CD4-positive, alpha-beta T cell treated with Interleukin-4 for 1 hour (primary cell): Measurements from ENCODE around the gene B3GNT7.
"Not testable (repeated sequence)": the region's sequence is repeated elsewhere in the genome, so short reads cannot be mapped to it uniquely, and the experiment has no call there.

Experiments
- DNase-seq, 2 donors: peaks; one replicate each; pipeline ENCODE4 v3.0.0-alpha.2; 2020 to 2022

B3GNT7 gene

DNA sequence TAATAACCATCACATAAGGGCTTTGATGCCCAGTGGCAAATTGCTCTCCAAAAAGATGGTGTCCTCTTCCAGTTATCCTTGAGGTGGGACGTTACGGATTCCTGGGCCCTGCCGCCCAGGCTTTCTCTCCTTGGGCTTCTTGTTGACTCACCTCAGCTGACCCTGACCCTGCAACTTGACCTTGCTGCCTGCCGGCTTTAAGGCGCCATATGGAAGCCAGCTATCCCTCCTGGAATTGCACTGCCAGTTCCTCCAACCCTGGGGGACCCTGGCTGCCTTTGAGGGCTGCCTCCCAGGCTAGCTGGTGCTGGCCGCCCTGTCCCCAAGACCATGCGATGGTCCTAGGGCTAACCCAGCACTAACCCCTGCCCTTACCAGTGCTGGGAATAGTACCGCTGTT lies 28.3 kb upstream of the B3GNT7 start:
- no peak for DNase-seq

DNA sequence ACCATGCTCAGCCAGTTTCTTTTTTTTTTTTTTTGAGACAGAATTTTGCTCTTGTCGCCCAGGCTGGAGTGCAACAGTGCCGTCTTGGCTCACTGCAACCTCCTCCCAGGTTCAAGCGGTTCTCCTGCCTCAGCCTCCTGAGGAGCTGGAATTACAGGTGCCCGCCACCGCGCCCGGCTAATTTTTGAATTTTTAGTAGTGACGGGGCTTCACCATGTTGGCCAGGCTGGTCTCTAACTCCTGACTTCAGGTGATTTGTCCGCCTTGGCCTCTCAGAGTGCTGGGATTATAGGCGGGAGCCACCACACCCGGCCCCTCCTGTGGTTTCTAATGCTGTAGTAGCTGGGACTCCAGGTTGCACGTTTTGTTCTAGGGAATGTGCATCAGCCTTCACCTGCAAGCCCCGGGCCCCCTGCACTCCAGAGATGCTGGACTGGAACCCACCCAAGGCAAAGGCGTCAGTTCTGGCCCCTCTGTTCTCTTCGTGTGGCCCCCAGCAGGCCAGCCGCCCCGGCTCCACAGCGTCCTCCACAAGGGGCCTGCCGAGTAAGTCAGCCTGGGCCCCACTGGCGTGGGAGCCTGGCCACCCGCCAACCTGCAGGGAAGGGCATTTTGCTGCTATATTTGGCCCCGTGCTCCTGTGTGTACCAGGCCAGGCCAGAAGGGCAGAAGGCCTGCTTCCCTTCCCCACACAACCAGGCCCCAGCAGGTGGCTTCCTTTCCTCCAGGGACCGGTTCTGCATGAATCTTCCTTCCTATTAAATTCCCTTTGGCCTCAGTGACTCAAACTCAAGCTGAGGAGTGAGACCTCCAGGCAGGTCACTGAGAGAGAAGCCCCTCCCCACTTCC lies 25.7 kb upstream of the B3GNT7 start:
- DNase-seq, result no peak

DNA sequence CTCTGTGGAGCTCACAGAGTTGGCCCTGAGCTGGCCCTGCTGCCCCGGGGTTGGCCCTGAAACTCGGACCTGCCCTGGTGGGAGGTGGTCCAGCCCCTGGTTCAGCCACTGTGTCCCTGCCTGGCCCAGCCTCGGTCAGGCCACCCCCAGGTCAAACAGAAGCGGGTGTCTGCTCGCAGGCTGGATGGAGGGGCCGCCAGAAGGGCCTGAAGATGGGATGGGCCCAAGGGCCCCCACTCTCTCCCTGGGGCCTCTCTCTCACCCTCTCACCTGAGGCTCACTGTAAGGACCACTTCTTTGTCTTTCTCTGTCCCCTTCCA lies 25.1 kb upstream of the B3GNT7 start:
- no peak for DNase-seq

DNA sequence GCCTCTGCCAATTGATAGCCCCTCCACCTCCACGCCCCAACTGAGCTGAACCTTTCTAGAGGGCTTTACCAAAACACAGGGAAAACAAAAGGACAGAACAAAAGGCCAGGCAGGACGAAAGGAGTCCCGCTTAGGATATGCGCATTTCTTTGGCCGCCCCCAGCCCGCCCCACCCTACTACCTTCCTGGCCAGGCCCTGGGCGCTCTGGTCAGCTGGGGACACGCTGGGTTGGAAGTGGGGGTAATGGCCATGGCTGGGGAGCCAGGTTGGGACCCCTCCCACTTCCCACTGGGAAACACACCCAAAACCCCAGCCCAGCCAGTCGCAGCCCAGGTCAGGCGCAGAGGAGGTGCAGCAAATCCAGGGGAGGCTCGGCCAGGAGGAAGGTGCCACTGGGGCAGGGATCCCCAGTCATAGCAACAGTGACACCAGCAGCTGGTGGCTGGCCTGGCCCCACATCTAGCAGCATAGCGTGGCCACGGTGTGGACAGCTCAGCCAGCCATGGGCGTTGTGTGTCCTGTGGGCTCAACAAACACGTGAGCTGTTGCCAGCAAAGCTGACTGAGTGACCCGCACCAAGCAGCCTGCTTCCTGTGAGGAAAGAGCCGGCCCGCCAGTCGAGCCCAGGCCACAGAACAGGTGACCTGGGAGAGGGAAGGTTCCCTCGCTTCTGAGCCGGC lies 24.6 kb upstream of the B3GNT7 start:
- no peak for DNase-seq

DNA sequence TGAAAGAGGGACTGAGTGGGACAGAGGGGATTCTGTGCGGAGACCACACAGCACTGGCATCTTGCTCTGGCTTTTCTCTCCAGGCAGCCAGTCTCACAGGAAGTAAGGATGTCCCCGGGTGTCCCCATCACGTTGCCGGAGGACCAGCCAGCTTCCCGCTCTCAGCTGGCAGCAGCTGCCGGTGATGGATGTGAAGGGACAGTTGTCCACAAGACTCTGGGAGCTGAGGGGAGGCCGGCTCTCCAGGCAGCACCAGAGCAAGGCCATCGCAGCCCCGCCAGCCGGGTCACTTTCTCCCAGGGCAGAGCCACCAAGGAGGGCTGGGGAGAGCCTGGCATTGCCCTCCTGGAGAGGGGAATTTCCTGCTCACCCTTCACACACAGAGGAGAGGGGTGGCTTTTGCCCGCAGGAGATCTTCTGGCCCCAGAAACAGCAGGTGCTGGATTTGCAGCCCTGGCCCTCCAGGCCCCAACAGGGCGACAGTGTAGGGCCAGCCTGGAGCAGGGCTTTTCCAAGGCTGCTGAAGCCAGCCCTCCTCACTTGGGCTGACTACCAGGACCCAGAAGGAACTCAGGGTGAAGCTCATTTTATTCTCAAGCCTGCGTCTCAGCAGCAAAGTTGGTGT lies 24.0 kb upstream of the B3GNT7 start:
- DNase-seq, result no peak

DNA sequence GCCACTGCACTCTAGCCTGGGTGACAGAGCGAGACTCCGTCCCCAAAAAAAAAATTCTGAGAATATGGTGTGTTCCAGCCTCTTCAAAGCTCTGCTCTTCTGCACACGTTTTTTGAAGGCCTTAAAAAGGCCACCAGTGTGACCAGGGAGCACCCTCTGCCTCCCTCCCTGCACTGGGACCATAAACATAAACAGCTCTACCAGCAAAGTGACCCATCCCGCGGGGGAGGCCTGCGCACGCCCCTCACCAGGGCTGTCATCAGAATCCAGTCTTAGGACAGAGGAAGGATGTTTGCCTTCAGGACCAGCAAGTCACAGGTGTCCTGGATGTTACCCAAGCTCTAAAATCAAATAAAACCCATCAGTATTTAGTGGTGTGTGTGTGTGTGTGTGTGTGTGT lies 23.2 kb upstream of the B3GNT7 start:
- no peak for DNase-seq

DNA sequence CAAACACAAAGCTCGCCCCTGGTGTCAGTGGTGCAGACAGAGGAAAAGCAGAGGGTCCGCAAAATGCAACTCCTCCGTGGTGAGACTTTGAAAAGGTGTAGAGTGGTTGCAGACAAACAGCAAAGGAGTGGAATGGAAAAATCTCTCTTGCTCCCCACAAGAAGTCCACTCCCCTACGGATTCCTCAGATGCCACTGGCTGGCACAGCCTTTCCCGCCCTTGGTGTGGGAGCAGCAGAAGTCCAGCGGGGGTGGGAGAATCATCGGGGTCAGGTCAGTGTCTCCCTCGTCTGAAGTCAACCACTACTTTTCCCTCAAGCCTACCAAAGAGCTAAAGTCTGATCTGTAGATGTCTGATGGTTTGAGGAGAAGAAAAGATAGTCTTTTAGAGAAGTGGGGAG lies 22.3 kb upstream of the B3GNT7 start:
- DNase-seq, result no peak

DNA sequence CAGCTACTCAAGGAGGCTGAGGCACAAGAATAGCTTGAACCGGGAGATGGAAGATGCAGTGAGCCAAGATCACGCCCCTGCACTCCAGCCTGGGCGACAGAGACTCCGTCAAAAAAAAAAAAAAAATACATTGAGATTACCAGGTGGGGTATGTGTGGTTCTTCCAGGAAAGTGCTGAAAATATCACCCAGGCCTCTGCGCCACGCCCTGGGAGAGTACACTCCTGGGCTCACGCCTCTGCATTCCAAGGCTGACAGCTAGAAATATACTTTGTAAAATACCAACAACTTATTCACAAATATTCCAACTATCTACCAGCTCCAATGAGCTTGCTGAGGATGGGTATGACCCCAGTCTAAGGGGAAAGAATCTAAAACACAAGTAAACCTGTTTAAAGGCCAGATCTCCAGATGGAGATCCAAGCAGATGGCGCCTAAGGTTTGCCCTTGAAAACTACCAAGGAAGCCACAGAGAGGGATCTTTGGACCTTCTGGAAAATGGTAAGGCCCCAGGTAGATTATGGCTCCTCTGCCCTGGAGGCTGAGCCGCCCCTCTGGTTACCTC lies 21.6 kb upstream of the B3GNT7 start:
- DNase-seq, result no peak

DNA sequence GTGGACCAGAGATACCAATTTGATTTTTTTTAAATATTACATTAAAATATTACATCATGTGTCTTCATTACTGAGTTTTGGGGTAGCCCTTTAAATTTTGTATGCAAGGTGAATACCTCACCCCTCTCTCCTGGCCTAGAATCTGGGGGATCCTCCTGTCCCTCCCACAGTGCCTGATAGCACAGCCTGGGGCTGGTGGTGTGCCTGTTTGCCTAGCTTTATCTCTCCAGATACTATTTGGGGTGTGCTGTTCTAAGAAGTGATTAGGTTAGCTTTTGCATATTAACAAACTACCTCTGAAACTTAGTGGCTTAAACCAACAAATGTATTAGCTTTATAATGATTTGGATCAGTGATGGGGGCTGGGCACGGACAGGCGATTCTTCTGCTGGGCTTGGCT lies 20.7 kb upstream of the B3GNT7 start:
- no peak for DNase-seq

DNA sequence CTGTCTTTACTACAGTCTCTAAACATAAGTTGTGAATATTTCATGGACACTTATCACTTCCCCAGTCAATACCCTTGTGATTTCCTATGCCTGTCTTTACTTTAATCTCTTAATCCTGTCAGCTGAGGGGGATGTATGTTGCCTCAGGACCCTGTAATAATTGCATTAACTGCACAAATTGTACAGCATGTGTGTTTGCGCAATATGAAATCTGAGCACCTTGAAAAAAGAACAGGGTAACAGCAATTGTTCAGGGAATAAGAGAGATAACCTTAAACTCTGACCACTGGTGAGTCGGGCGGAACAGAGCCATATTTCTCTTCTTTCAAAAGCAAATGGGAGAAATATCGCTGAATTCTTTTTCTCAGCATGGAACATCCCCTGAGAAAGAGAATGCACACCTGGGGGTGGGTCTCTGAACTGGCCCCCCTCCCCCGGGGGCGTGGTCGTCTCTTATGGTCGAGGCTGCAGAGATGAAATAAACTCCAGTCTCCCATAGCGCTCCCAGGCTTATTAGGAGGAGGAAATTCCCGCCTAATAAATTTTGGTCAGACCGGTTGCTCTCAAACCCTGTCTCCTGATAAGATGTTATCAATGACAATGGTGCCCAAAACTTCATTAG lies 19.4 kb upstream of the B3GNT7 start:
- DNase-seq, result not testable (repeated sequence)

DNA sequence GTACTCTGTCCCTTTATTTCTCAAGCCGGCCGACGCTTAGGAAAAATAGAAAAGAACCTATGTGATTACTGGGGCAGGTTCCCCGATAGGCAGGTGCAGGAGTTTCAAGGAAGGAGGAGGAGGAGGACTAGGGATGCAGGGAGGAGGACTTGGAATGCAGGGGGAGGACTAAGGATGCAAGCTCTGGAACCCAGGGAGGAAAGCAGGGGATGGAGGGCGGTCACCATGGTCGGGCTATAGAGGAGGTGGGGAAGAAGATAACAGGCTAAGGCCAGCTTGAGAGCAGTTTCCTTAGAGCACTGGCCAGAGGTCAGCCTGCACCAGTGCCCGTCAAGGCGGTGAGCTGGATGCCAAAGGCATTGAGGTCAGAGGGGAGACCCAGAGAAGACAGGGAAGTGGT lies 18.7 kb upstream of the B3GNT7 start:
- no peak for DNase-seq

DNA sequence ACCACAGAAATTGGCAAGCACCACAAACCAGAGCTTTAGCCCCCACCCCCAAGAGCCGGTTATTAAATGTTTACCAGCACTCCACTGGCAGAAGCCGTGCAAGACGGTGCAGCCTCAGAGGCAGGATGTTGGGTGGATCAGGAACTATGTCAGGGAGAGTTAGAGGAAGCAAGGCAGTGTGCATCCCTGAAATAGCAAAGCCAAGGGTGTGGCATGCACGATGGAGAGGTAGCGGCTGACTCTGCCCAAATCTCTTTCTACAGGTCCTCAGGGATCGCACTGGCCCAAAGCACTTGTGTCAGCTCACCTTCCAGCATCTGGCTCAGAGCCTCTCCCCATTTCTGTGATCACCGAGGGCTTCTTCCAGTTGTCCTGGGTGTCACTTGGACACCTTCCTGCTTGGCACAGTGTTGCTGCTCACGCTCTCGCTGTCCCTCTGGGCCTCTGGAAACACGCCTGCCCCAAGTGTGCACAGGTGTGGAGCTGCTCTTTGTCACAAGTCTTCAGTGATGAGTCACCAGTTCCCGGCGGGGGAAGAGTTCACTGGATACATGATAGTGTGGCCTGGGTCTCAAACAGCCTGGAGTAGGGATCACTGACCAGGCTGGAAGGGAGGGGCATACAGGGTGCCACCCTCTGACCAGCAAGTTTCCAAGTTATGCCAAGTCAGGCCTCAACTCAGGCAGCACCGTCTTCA lies 17.3 kb upstream of the B3GNT7 start:
- DNase-seq, result no peak

DNA sequence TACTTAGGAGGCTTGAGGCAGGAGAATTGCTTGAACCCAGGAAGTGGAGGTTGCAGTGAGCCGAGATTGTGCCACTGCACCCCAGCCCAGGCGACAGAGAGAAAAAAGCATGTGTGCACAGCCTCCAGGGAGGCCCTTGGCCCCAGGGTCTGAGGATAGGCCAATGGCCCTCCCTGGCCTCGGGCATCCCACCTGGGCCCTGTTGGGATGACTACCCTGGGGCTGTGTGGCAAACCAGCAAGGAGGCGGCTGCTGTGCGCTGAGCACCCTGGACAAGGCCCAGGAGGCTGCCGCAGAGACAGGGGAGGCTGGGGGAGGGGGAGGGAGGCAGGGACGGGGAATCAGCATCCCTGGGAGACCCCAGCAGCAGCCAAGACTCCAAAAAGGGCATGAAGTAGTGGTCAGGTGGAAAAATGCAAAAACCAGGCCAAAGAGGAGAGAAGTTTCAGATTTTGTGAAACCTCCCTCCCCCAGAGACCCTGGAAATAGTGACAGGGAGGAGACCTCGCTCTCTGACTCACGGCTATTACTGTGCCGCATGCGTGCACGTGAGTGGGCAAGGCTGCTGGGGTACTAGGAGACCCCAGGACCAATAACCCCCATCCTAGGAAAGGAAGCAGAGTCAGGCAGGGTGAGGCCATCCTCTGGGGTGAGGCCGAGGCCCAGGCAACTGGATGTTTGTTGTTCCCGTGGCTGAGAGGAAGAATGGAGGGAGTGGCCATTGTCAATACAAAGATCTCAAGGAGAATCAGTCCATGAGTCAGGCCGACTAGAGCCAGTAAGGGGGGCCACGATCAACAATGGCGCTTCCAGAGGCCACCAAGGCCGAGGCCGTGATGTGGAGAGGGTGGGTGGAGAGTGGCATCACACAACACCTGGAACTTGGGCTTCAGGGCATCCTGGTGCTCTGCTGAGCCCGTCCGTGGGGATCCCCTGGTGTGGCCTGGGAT lies 16.0 kb upstream of the B3GNT7 start:
- DNase-seq, result no peak

DNA sequence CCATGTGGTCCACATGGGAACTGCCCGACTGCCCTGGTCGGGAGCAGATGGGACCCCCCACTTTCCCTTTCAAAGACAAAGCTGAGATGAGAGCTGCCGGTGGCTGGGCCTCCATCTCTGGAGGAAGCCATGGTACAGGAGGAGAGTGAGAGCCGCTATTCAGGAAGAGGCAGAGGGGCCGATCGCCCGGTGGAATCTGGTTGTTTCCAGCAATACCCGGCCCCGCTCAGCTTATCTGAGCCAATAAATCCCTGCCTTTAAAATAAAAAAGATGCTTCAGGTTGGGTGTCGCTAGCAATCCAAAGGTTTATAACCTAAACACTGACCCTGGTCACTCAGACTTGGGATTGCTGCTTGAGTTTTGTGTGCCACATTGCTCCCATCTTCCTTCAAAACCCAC lies 15.2 kb upstream of the B3GNT7 start:
- DNase-seq, result no peak

DNA sequence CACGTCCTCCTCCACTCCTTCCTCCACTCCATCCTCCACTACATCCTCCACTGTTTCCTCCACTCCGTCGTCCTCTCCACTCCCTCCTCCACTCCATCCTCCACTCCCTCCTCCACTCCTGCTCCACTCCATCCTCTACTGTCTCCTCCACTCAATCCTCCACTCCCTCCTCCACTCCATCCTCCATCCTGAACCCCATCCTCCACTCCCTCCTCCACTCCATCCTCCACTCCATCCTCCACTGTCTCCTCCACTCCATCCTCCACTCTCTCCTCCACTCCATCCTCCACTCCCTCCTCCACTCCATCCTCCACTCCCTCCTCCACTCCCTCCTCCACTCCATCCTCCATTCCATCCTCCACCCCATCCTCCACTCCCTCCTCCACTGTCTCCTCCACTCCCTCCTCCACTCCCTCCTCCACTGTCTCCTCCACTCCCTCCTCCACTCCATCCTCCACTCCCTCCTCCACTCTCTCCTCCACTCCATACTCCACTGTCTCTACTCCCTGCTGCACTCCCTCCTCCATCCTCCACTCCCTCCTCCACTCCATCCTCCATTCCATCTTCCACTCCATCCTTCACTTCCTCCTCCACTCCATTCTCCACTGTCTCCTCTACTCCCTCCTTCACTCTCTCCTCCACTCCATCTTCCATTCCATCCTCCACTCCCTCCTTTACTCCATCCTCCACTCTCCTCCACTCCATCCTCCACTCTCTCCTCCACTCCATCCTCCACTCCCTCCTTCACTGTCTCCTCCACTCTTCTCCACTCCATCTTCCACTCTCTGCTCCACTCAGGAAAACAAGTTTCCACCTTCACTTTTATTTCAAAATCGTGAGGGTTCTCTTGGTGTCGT lies 14.3 kb upstream of the B3GNT7 start:
- DNase-seq, result no peak

DNA sequence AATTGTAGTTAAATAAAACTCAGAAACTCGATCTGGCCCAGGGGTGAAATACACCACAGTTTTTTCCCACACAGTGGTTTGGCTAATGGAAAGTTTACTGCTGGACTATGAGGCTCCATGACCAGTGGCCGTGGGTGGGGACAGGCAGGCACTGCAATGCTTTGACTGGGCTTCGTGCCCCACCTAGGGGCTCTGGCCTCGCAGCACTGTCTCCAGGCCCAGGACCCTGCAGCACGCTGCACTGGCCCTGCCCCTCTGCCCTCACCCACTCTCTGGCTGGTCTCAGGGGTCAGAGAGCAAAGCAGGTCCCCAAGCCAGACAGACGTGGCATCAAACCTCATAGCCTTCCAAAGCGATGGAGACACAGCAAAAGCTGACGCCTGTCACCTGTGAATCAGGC lies 13.4 kb upstream of the B3GNT7 start:
- no peak for DNase-seq

DNA sequence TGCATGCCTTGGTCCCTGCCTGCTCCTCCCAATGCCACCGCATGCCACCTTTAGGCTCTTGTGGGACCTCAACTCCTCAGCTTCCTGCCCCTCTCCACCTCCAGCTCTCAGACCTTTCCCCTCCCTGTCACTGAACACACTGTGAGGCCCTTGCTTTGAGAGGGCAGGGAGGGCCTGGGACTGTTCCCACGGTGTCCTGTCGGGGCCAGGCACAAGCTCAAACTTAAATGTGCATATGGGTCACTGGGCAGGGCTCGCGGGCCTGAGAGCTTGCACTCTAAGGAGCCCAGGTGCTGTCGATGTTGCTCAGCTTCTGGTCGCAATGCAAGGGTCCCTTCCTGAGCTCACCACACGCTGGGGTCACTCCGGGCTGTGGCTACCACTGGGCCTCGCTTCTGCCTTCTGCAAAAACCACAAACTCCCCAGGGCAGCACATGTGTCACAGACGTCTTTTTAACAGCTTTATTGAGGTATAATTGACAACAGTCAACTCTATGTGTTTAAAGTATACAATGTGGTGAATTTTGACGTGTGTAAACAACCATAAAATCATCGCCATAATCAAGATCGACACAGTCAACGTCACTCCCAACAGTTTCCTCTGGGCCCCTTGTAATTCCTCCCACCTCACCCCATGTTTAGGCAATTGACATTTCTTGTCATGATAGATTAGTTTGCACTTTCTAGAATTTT lies 11.9 kb upstream of the B3GNT7 start:
- no peak for DNase-seq

DNA sequence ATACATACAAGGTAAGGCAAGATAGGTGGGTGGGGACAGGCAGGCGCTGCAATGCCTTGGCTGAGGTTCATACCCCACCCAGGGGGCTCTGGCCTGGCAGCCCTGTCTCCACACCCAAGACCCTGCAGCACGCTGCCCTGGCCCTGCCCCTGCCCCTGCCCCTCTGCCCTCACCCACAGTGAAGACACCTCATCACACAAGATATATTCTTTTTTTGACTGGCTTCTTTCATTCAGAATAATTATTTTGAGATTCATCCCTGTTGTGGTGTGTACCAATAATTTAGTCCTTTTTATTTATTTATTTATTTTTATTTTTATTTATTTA lies 11.4 kb upstream of the B3GNT7 start:
- no peak for DNase-seq

DNA sequence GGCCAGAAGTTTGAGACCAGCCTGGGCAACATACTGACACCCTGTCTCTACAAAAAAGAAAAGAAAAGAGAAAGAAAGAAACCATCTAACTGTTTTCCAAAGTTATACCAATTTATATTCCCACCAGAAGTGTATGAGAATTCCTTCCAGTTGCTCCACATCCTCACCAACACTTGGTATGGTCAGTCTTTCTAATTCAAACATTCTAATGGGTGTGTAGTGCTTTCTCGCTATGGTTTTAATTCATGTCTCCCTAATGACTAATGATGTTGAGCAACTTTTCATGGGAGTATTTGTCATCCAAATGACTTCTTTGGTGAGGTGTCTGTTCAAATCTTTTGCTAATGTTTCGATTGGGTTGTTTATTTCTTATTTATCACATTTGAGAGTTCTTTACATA lies 10.5 kb upstream of the B3GNT7 start:
- DNase-seq, result no peak

DNA sequence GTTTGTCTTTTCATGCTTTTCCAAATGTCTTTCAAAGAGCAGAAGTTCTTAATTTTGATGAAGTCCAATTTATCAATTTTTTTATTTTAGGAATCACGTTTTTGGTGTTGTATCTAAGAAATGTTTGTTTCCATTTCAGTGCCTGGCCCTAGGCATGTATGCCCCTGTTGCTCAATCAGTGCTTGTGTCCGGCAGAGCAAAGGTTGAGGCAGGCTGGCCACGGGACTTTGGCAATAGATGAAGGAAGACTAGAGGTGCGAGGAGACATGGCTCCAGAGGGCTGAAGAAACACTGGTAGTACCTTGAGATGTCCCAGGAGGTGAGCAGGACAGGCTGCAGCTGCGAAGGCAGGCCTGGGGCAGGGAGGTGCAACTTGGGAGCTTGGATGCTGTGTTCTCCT lies 10.1 kb upstream of the B3GNT7 start:
- DNase-seq, result no peak
